Measurements from ENCODE around the gene FILIP1.
A peak's percentile ranks its signal among the peaks of the same experiment; 100 is the strongest.

FILIP1 gene

DNA sequence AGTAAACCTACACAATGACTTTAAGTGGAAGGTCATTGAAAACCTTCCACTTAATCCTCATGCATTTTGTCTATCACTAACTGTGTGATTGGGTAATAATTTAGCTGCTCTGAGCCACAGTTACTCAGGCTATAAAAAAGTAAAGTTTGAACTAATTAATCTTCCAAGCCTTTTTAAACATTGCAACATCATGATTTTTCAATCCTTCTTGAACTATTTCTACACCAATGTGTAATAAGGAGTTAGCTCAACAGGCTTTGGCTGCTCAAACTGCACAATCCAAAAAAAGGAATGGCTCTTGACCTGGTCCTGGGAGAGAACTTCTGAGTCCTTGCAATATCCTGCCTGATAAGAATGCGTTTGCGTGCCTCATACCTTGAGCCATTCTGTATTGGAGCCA, 34.8 kb upstream of the FILIP1 start:
- Histone ChIP-seq H3K9me3 (ENCODE audit: insufficient read depth, low read length) (no peaks in the 10 kb centered on the region), H3K27me3 (ENCODE audit: low read length) (no peaks in the 10 kb centered on the region), H3K9me2 (replicated peaks; ENCODE audit: insufficient read depth, low read length) (no peaks in the 10 kb centered on the region)

GRCh38 chr6:75526502-75527127, 33.0 kb upstream of the FILIP1 start:
- Histone ChIP-seq H3K9me2 (replicated peaks; ENCODE audit: insufficient read depth, low read length) (no peaks in the 10 kb centered on the region), H3K79me2 (ENCODE audit: insufficient read depth, low read length) (no peaks in the 10 kb centered on the region), H3K4me3 (ENCODE audit: insufficient read depth, low read length, poor library complexity, severe bottlenecking) (no peak overlapping the region), H3K9me3 (ENCODE audit: insufficient read depth, low read length) (no peaks in the 10 kb centered on the region), H3K4me2 (ENCODE audit: low read depth, low read length, poor library complexity, severe bottlenecking) (no peak overlapping the region), H3K9ac (ENCODE audit: low read length) (no peak overlapping the region), H4K20me1 (ENCODE audit: low read depth, low read length) (no peaks in the 10 kb centered on the region), H3K27ac (ENCODE audit: low read depth, low read length) (no peak overlapping the region), H3K36me3 (ENCODE audit: low read length) (no peaks in the 10 kb centered on the region), H3F3A (ENCODE audit: insufficient read depth) (no peaks in the 10 kb centered on the region), H2AFZ (ENCODE audit: low read depth, low read length, severe bottlenecking) (no peak overlapping the region), H3K27me3 (ENCODE audit: low read length) (no peaks in the 10 kb centered on the region)
- TF ChIP-seq CTCF (IDR thresholded peaks at IDR 0.05; ENCODE audit: insufficient read depth, low read length, poor library complexity, severe bottlenecking) (peak; percentile 79), EZH2phosphoT487 (conservative IDR thresholded peaks at IDR 0.05; ENCODE audit: low read length) (no peak)

More for the DNA sequence above, 34.8 kb upstream of the FILIP1 start:
- TF ChIP-seq EZH2phosphoT487 (conservative IDR thresholded peaks at IDR 0.05; ENCODE audit: low read length) (no peak), CTCF (IDR thresholded peaks at IDR 0.05; ENCODE audit: insufficient read depth, low read length, poor library complexity, severe bottlenecking) (no peak)
- Histone ChIP-seq H3K4me3 (ENCODE audit: insufficient read depth, low read length, poor library complexity, severe bottlenecking) (no peak overlapping the region), H3K79me2 (ENCODE audit: insufficient read depth, low read length) (no peaks in the 10 kb centered on the region), H3K9ac (ENCODE audit: low read length) (no peak overlapping the region), H3F3A (ENCODE audit: insufficient read depth) (no peaks in the 10 kb centered on the region), H3K27ac (ENCODE audit: low read depth, low read length) (no peak overlapping the region), H3K36me3 (ENCODE audit: low read length) (no peaks in the 10 kb centered on the region), H4K20me1 (ENCODE audit: low read depth, low read length) (no peaks in the 10 kb centered on the region), H2AFZ (ENCODE audit: low read depth, low read length, severe bottlenecking) (no peak overlapping the region), H3K4me2 (ENCODE audit: low read depth, low read length, poor library complexity, severe bottlenecking) (no peak overlapping the region)

DNA sequence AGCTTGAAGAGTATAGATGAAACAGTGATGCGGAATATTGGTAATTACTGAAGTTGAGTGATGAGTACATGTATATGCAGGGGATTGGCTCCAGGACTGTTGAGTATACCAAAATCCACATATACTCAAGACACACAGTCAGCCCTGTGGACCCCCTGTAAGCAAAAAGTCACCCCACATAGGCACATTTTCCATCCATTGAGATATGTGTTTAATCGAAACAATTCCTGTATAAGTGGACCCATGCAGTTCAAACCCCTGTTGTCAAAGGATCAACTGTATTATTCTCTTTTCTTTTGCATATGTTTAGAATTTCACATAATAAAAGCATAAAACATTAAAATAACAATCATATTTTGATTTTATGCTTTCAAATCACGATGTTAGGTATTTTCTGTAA, 32.1 kb upstream of the FILIP1 start:
- no peaks in the 10 kb centered on the region for H3K9me3 ChIP-seq (ENCODE audit: insufficient read depth, low read length)
- H3K27ac ChIP-seq (ENCODE audit: low read depth, low read length) = no peak overlapping the region
- H3K36me3 ChIP-seq (ENCODE audit: low read length) = no peaks in the 10 kb centered on the region
- H3K27me3 ChIP-seq (ENCODE audit: low read length) = no peaks in the 10 kb centered on the region
- no peak overlapping the region for H3K4me3 ChIP-seq (ENCODE audit: insufficient read depth, low read length, poor library complexity, severe bottlenecking)
- no peaks in the 10 kb centered on the region for H3F3A ChIP-seq (ENCODE audit: insufficient read depth)
- H3K4me2 ChIP-seq (ENCODE audit: low read depth, low read length, poor library complexity, severe bottlenecking) = no peak overlapping the region
- no peak overlapping the region for H3K9ac ChIP-seq (ENCODE audit: low read length)
- no peak overlapping the region for H2AFZ ChIP-seq (ENCODE audit: low read depth, low read length, severe bottlenecking)
- H4K20me1 ChIP-seq (ENCODE audit: low read depth, low read length) = no peaks in the 10 kb centered on the region
- H3K79me2 ChIP-seq (ENCODE audit: insufficient read depth, low read length) = no peaks in the 10 kb centered on the region
- TF ChIP-seq EZH2phosphoT487 (conservative IDR thresholded peaks at IDR 0.05; ENCODE audit: low read length) (no peak), CTCF (IDR thresholded peaks at IDR 0.05; ENCODE audit: insufficient read depth, low read length, poor library complexity, severe bottlenecking) (no peak)
- no peaks in the 10 kb centered on the region for H3K9me2 ChIP-seq (replicated peaks; ENCODE audit: insufficient read depth, low read length)

Measured in SU-DHL-6 (cell line).